ENCODE data around the gene IMP4. TPM values are rescaled to one million over a fixed set of nuclear protein-coding genes. Genes with fewer than 3 reads are reported as not detected.

The IMP4 gene
- total RNA-seq, 1 experiment from 2014 or later = 101 TPM

GRCh38 chr2:130372833-130373807, 30.4 kb downstream of the IMP4 start:
- no CpG with 5 or more reads among the region's 24 CpGs for whole genome bisulfite sequencing (ENCODE audit: extremely low coverage, insufficient read length, low lambda C conversion rate)
- Histone ChIP-seq H3K27me3 (ENCODE audit: insufficient read depth, low read length) (no peaks in the 10 kb centered on the region), H3K79me2 (ENCODE audit: insufficient read depth, low read length) (no peaks in the 10 kb centered on the region), H2AK5ac (ENCODE audit: insufficient read length, low read length) (no peak overlapping the region), H3K56ac (ENCODE audit: insufficient read length, low read depth, low read length) (no peak overlapping the region), H3K9me3 (ENCODE audit: control insufficient read depth, low read depth, low read length) (no peaks in the 10 kb centered on the region), H2AFZ (ENCODE audit: low read length) (no peak overlapping the region), H3K4ac (ENCODE audit: low read depth, low read length) (no peak overlapping the region), H3K27ac (ENCODE audit: insufficient read length, low read depth, low read length) (no peak overlapping the region), H2BK20ac (ENCODE audit: low read depth, low read length, poor library complexity, severe bottlenecking) (no peak overlapping the region), H3K9ac (ENCODE audit: extremely low read depth, insufficient read length, low read length) (peak overlapping the region; percentile 74), H3K23me2 (ENCODE audit: insufficient read length, low read depth, low read length, poor library complexity, severe bottlenecking) (peaks cover 8% of the 10 kb centered on the region), H3K4me1 (ENCODE audit: insufficient read depth, low read length) (no peaks in the 10 kb centered on the region; the same call in 1 of the 2 replicates), H3T11ph (ENCODE audit: low read length) (no peak overlapping the region), H2BK15ac (ENCODE audit: low read depth, low read length) (no peak overlapping the region), H2BK120ac (ENCODE audit: low read depth, low read length, poor library complexity, severe bottlenecking) (no peak overlapping the region), H4K91ac (ENCODE audit: insufficient read length, low read depth, low read length) (no peak overlapping the region), H4K20me1 (ENCODE audit: control insufficient read depth, insufficient read depth, insufficient read length) (no peaks in the 10 kb centered on the region), H4K5ac (ENCODE audit: insufficient read length, low read depth, low read length) (no peak overlapping the region), H4K8ac (replicated peaks; ENCODE audit: insufficient read length, low read depth, low read length) (no peak overlapping the region), H2BK5ac (ENCODE audit: insufficient read length, low read length) (no peak overlapping the region), H2BK12ac (ENCODE audit: insufficient read length, low read depth, low read length) (no peak overlapping the region), H3K4me2 (ENCODE audit: insufficient read depth, insufficient read length, low read length) (peak overlapping the region; percentile 97), H3K14ac (ENCODE audit: insufficient read depth, low read length) (peak overlapping the region; percentile 67), H3K79me1 (ENCODE audit: insufficient read depth, low read depth, low read length, poor library complexity, severe bottlenecking) (no peaks in the 10 kb centered on the region), H3K18ac (ENCODE audit: insufficient read length, low read depth, low read length) (peak overlapping the region; percentile 19), H3K23ac (ENCODE audit: insufficient read length, low read depth, low read length) (no peak overlapping the region)
- H3K4me3 Mint-ChIP-seq = peak overlapping the region; percentile 84 to 85
- no peak for DNase-seq
- H3K9me3 Mint-ChIP-seq = no peaks in the 10 kb centered on the region; a peak in 1 of 5 replicates
- H3K36me3 Mint-ChIP-seq (ENCODE audit: insufficient read depth in 1 of 3, low read depth in 3 of 3) = peaks cover 8 to 28% (median 20%) of the 10 kb centered on the region in 3 experiments
- TF ChIP-seq CTCF (conservative IDR thresholded peaks at IDR 0.05) = no peak; the same call in 1 of the 3 replicates
- peak overlapping the region in 1 of 3 experiments; percentile 44; a peak in 2 of 7 replicates for H3K27ac Mint-ChIP-seq
- H3K4me1 Mint-ChIP-seq = peaks cover 30 to 38% of the 10 kb centered on the region in 2 experiments
- H3K27me3 Mint-ChIP-seq (ENCODE audit: low read depth) = peaks cover 10% of the 10 kb centered on the region

Data from H9 (cell line).